AG08396 (cell line): ENCODE data around the gene SEMA6B.
A peak's percentile ranks its signal among the peaks of the same experiment; 100 is the strongest.
"Not testable (repeated sequence)": the region's sequence is repeated elsewhere in the genome, so short reads cannot be mapped to it uniquely, and the experiment has no call there.

ENCODE experiments used
- DNase-seq: peaks from one replicate; pipeline ENCODE4 v3.0.0; 2012; ENCODE audit warnings: low spot score, mixed read lengths

Gene SEMA6B

DNA sequence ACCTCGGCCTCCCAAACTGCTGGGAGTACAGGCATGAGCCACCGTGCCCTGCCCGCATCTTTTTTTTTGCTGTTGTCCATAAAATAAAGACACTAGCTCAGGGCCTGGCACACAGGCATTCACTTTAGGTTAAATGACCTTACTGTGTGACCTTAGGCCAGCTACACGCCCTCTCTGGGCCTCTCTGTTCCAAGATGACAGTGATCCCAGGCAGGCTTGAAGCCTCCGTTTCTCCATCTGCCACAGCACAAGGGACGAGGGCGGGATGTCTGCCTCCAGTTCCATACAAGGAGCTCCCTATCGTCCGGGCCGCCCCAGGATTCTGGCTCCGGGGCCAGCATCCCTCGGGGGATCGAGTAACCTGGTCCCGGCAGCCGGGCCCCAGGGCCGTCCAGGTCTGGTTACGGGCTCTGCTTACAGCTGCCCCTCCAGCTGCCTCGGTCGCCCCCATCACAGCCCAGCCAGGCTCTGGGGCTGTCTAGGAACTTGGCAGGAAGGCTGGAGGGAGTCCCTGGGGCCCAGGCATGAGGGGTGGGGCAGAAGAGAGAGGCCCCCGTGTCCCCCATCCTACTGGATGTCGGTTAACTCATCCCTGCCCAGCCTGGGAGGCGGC lies 11.9 kb upstream of the SEMA6B start:
- DNase-seq: no peak

DNA sequence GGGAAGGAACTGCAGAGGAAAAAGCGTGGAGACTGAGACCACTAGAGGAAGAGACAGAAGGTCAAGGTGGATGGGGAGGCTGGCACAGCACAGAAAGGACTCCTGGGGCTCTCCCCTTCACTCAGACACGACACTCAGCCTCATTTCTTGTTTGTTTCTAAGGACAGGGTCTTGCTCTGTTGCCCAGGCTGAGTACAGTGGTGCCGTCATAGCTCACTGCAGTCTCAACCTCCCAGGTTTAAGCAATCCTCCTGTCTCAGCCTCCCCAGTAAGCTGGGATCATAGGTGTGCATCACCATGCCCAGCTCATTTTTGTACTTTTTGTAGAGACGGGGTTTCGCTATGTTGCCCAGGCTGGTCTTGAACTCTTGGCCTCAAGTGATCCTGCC lies 11.4 kb upstream of the SEMA6B start:
- no peak for DNase-seq

DNA sequence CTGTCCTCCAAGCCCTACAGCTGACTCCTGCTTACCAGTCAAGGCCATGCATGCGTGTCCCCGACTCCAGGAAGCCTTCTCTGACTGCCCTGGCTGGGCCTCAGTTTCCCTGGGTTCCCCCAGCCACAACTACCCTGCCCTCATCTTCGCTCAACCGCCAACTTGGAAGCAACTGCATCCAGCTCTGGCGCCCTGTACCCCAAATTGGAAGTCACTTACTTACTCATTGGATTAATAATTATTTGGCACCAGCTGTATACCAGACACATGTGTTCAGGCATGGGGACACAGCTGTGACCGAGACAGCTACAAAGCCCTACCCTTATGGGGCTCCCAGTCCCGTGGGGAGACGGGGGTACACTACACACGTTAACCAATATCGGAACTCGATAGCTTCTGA lies 10.9 kb upstream of the SEMA6B start:
- no peak for DNase-seq

DNA sequence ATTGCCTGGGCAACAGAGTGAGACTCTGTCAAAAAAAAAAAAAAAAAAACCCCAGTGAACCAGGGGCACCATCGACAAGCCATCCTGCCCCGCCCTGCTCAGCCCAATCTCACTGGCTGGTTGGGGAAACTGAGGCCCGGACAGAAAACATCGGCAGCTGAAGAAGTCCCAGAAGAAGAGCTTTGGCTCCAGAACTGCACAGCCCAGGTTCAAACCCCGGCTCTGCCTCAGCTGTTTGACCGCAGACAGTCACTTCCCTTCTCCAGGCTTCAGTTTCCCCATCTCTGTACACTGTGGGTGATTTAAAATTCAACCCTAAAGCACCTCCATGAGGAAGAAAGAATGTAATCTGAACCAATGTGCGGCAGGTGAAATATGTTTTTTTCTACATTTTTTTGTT lies 9.4 kb upstream of the SEMA6B start:
- no peak for DNase-seq

DNA sequence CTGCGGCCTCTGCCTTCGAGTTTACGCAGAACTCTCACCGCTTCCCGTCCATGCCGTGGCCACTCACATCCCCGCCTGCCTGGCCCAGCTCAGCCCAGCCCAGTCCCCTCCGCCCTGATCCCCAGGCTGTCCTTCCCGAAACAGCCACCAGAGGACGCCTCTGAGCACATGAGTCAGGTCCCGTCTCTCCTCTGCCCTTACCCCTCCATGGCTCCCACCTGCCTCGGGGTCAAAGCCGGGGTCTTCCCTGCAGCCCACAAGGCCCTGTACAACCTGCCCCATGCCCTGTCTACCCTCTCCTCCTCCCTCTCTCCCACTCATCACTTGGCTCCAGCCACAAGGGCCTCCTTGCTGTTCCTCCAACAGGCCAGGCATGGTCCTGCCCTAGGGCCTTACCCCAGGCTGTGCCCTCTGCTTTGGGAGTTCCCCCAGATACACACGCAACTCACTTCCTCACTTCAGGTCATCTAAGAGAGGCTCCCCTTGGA lies 8.1 kb upstream of the SEMA6B start:
- DNase-seq: peak; percentile 70

DNA sequence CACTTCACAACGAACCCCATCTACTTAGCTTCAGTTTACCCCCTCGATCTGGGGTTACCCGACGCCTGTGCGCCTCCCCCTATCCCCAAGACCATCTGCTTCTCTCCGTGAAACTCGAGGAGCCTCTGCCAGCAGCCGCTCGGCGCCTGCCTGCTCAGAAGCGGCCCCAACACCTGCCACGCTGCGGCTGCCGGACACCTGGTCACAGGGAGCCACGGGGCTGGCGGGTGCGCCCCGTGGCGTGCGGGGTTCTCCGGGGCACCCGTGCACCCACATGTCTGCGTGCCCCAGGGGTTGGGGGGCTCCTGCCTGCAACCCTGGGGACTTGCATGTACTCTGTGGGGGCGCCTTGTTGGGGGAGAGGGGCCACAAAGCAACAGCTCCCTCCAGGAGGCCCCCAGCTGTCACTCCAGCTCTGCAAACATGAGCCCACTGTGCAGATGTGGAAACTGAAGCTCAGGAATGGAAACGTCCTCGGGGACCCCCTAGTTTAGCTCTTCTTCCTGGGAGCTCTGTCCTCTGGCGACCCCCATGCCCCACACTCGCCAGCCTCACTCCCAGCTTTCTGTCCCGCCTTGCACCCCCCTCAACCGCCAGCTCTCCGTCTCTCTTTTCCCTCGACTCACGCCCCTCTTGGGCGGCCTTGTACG lies 7.0 kb upstream of the SEMA6B start:
- DNase-seq: no peak

DNA sequence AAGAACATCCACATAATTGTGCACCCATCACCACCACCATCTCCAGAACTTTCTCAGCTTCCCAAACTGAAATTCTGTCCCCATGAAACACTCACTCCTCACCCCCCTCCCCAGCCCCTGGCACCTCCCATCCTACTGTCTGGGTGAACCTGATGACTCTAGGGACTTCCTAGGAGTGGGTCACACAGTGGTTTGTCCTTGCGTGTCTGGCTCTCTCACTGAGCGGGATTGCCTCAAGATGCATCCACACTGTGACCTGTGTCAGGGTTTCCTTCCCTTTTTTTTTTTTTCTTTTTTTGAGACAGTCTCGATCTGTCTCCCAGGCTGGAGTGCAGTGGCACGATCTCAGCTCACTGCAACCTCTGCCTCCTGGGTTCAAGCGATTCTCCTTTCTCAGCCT lies 4.1 kb upstream of the SEMA6B start:
- DNase-seq: not testable (repeated sequence)

DNA sequence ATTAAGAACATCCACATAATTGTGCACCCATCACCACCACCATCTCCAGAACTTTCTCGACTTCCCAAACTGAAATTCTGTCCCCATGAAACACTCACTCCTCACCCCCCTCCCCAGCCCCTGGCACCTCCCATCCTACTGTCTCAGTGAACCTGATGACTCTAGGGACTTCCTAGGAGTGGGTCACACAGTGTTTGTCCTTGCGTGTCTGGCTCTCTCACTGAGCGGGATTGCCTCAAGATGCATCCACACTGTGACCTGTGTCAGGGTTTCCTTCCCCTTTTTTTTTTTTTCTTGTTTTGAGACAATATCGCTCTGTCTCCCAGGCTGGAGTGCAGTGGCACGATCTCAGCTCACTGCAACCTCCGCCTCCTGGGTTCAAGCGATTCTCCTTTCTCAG lies 2.6 kb upstream of the SEMA6B start:
- DNase-seq: not testable (repeated sequence)

DNA sequence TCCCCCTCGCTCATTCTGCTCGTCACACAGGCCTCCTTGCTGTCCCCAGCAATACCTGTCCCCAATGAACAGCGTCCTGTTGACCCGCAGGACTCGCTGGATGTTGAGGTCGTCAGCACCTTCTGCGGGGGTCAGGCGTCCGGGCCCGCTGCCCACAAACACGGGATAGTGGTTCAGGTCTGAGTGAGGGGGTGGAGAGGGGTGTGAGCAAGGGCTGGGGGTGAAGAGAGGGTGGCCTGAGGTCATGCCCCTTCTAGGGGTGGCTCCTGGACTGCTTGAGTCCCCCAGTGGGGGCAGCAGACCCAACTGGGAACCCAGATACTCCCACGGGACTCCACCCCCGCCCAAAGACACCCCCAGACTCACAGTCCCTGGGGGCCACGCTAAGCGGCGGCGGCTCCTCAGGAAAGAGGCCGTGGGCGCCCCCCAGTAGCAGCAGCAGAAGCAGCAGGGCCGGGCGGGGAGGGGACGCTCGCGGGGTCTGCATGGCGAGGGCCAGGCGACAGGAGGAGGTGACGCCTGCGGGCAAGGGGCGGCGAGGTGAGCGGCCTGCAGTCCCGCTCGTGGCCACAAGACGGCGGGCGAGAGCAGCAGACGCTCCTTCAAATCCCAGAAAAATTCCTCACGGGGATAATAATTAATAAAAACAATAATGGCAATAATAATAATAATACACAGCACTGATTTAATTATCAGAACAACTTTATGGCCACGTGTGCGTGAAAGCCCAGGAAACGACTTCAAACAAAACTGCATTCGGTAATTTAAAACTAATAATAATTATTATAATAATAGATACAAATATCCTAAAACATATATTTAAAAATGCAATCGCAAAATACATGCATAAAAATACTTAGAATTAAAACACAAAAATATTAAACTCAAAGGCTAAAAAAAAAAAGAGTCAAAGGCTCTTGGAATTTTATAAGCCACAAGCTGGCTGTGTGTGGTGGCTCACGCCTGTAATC lies 1.2 kb downstream of the SEMA6B start:
- DNase-seq: peak; percentile 82

DNA sequence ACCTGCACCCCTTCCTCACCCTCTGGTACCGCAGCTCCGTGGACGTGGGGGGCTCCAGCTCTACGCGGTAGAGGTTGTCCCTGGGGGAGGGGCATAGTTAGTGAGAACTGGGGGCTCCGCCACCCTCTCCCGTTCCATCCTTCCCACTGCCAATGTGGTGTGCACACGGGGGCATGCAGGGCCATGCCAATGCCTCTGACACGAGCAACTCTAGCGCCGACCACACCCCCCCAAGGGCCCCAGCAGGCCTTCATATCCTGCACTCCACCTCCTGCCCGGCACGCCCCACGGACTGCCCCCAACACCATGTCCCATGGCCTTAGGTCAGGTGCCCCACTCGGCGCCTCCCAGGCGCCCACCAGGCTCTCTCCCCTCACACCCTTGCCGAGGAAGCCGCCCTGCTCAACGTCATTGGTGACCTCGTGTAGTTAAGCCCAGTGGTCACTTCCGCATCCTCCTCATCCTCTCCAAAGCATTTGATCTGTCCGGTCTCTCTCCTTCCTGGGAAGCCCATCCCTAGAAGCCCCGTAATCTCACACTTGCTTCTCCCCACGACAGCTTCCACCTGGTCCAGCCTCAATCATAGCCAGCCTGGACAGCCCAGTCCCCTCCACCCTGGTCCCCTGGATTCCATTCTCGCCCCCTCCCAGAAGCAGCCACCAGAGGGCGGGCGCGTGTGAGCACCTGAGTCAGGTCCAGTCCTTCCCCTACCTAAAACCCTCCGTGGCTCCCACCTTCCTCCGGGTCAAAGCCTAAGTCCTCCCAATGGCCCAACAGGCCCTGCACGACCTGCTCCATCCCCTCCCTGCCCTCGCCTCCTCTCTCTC lies 2.1 kb downstream of the SEMA6B start:
- DNase-seq: no peak

DNA sequence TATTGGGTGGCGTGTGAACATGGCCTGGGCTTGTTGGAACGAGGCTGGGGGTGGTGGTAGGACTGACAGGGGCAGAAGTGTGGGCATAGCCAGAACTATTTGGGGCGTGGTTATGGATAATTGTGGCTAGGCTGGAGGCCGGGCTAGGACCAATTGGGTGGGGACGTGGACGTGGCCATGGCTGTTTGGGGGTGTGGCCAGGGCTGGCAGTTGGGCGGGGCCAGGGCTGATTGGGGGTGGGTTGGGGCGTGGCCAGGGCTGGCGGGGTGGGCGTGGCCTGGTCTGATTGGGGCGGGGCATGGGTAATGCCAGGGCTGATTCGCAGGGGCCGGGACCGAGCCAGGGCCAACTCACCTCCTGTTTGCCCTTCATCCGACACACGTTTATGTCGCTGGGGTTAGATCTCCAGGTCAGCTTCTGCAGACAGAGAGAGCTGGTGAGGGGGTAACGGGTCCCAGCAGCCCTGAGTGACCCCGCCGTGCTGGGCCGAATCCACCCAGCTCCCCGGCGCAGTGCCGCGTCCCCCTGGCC lies 2.8 kb downstream of the SEMA6B start:
- DNase-seq: peak; percentile 89

DNA sequence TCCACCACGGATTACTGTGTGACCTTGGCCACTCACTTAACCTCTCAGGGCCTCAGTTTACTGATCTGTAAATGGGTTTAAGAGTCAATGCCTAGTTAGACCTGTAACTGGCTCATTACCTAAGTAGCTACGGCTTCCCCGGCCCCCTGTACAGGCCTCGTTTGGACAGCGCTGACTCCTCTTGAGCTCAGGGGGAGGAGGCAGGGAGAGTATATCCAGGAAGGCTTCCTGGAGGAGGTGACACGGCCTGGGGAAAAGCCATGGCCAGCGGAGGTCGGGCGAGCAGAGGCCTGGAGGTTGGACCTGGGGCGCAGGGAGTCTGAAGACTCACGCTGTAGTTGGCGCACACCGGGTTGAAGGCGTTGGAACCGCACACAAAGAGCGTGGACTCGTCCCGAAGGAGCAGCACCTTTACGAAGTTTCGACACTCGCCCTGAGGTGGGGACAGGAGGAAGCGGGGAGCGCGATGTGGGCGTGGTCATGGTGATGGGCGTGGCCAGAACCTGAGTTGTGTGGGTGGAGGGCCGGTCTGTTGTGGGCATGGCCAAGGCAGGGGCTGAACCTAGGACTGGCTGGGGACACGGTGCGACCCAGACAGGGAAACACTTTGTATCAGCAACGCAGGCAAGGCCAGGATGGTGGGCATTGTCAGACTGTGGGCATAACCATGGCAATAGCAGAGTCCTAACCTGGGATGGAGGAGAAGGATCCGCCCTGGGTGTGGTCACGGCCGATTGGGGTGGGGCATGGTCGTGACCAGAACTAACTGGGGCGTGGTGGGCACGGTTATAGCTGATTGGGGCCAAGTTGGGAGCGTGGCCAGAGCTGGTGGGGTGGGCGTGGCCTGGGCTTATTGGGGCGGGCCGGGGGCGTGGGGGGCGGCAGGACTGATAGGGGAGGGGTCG lies 3.6 kb downstream of the SEMA6B start:
- DNase-seq: no peak

DNA sequence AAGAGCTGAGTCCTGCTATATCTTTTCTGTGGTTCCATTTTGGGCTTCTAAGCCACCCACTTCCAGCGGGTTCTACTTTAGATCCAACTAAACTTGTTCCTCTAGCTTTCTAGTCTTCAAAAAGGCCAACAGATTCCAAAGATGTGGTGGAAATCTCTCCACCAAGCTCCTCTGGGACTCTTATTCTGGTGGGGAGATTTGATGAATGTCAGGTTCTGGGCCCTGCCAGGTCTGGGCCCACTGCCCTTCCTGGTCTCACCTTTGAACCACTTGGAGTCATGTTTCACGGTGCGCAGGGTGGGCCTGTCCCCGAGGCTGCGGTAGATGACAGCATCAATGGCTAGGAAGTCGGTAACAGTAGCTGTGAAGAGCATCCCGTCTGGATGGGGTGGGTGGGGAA lies 4.8 kb downstream of the SEMA6B start:
- no peak for DNase-seq

DNA sequence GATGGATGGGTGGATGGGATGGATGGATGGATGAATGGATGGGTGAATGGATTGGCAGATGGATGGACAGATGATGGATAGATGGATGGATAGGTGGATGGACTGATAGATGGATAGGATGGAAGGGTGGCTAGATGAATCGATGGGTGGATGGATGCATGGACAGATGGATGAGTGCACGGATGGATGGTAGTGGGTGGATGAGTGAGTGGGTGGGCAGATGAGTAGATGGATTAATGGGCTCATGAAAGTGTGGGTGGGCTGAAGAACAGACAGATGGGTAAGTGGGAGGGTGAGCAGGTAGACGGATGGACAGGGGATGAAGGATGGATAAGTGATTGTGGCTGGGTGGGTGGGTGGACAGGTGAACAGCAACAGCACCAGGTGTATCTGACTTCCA lies 5.7 kb downstream of the SEMA6B start:
- no peak for DNase-seq

DNA sequence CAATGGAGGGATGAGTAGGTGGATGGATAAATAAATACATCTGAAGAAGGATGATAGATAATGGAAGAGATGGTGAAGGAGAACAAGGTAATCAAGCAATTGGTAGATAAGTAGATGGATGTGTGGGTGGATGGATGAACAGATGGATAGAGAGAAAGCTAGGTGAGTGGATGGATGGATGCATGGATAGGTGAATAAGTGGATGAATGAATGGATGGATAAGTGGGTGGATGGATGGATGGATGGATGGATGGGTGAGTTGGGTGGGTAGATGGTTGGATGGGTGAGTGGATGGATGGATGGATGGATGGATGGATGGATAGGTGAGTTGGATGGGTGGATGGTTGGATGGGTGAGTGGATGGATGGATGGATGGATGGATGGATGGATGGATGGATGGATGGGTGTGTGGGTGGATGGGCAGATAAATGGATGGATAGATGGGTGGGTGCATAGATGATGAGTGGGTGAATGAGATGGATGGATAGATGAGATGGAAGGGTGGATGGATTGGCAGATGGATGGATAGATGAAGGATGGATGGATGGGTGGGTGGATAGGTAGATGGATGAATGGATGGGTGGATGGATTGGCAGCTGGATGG lies 6.3 kb downstream of the SEMA6B start:
- no peak for DNase-seq

DNA sequence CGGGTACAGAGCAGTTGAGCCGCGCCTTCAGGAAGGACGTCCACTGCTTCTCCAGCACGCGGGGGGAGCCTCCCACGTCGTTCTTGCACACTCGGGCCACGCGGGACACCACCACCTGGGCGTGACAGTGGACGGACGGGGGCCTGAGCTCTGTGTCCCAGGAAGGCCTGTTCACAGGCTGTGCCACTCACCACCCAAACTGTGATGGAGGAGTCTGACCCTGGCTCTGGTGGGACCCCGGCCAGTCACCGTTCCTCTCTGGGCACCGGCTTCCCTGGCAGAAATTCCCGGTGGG lies 7.0 kb downstream of the SEMA6B start:
- no peak for DNase-seq

DNA sequence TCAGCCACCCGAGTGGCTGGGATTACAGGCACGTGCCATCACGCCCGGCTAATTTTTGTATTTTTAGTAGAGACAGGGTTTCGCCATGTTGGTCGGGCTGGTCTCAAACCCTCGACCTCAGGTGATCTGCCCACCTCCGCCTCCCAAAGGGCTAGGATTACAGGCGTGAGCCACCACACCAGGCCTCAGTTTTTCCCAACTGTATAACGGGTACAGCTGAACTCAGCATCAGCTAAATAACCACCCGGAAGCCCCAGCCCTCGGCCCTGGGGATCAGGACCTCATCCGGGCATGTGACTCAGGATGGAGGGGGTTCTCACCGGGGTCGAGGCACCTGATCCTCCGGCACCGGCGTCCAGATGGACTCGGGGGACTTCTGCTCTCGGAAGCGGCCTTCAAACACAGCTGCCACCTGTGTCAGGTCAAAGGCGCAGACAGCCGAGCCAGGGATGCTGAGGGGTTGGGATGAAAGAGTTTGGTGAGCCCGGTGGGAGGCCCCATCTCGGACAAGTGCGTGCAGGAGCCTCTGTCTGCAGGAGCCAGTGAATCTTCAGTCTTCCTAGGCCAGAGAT lies 8.9 kb downstream of the SEMA6B start:
- DNase-seq: no peak

DNA sequence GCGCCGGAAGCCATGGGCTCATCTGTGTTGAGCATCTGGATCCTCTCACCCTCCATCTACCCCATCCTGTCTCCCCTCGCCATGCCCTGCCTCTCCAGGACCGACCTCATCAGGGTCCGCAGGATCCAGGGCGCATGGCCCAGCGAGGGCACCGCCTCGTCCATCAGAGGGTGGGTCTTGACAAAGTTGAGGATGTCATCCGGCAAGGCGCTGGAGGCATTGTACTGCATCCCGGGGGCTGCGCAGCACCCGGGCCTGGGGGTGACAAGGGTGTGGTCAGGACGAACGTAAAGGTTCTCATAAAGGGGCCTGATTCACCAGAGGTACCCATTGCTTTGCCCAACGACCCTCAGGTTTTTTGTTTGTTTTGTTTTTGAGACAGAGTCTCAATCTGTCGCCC lies 9.5 kb downstream of the SEMA6B start:
- DNase-seq: no peak

DNA sequence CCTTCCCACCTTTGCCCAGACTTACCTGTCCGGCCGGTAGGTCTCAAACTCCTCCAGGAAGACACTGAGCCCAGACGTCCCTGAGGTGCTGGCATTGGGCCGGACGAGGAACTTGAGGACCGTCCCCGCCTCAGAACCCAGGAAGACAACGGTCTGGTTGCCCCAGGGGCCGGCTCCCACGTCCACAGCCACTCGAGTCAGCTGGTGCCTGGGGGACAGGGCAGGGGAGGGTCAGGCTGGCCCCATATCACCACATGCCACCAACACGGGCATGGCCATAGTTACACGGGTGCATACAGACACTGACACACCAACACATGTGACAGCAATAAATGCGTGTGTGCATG lies 11.3 kb downstream of the SEMA6B start:
- DNase-seq: no peak
